ENCODE measurements around the gene RASAL2. TPM values are rescaled to one million over a fixed set of nuclear protein-coding genes. Genes with fewer than 3 reads are reported as not detected.

Gene RASAL2
- total and polyA plus RNA-seq, 2 of the 13 experiments (the other 11 are each of a cell fraction or from before 2014, with no cell fraction given) = 5.4 to 5.9 TPM

DNA sequence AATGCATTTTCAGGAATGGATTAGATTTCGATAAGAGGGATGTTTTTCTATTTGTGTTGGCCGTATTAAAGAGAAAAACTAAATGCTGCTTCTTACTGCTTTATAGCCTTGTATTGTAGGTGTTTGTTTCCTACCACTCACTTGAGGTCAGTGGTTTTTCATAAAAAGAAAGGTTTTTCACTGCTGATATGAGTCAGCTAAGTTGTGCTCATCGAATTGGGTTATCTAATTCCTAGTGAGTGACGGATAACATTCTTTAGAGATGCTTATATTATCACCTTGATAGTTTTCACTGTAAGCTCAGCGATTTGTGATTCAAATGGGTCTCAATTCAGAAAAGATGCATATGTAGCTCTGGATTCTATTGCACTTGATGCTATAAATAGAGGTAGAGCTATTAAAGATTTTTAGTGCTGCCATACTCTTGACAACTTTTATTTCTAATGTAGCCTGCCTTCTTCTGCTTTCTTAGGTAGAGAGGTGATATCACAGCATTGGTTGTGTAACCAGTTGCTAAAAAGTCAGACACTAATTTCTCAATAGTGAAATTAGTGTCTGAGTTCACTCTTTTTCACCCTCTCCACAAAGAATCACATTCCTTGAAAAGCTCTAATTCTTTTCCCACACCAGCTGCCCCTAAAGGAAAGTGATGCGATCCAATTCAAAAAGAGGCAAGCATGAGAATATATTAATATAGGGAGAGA is 180.0 kb downstream of the RASAL2 start:
- H3K4me3 ChIP-seq (replicated peaks in 1 of 3; ENCODE audit: insufficient read depth in 1 of 3, low read depth in 2 of 3, low read length in 3 of 3) = no peak overlapping the region
- intact Hi-C loops (cut with micrococcal nuclease; ENCODE audit: unreplicated experiment) = no loop called here
- H3K9ac ChIP-seq (ENCODE audit: insufficient read depth, low read depth, low read length) = no peak overlapping the region
- no peaks in the 10 kb centered on the region for H4K20me1 ChIP-seq (ENCODE audit: insufficient read depth, low read length)
- H2AFZ ChIP-seq (ENCODE audit: low read length) = no peak overlapping the region
- TF ChIP-seq TBX2 (CRISPR knock-in tag; IDR thresholded peaks at IDR 0.05; ENCODE audit: borderline replicate concordance) (no peak), NBN (conservative IDR thresholded peaks at IDR 0.05) (no peak), FOXK1 (CRISPR knock-in tag; IDR thresholded peaks at IDR 0.05; ENCODE audit: borderline replicate concordance, low read depth) (no peak), TEAD3 (CRISPR knock-in tag; optimal IDR thresholded peaks at IDR 0.05; ENCODE audit: borderline replicate concordance) (no peak), ETV5 (CRISPR knock-in tag; IDR thresholded peaks at IDR 0.05; ENCODE audit: borderline replicate concordance) (no peak), ZNF772 (CRISPR knock-in tag; IDR thresholded peaks at IDR 0.05) (no peak), ZNF160 (CRISPR knock-in tag; IDR thresholded peaks at IDR 0.05) (no peak)
- TF ChIP-seq, protein P1, sequence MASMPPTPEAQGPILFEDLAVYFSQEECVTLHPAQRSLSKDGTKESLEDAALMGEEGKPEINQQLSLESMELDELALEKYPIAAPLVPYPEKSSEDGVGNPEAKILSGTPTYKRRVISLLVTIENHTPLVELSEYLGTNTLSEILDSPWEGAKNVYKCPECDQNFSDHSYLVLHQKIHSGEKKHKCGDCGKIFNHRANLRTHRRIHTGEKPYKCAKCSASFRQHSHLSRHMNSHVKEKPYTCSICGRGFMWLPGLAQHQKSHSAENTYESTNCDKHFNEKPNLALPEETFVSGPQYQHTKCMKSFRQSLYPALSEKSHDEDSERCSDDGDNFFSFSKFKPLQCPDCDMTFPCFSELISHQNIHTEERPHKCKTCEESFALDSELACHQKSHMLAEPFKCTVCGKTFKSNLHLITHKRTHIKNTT (CRISPR knock-in tag; IDR thresholded peaks at IDR 0.05) = no peak
- H3K36me3 ChIP-seq (replicated peaks in 1 of 2; ENCODE audit: control insufficient read depth in 1 of 2, insufficient read depth in 2 of 2, low read length in 2 of 2) = no peaks in the 10 kb centered on the region
- CTCF ChIA-PET (ENCODE audit: low intra/inter-chr PET ratio, low total read pairs) = no interaction called here
- H3K79me2 ChIP-seq (ENCODE audit: insufficient read depth, low read length) = no peaks in the 10 kb centered on the region
- DNase-seq (ENCODE audit: low spot score) (no peak), FAIRE-seq (no peak), ATAC-seq (no peak)
- in situ Hi-C loops (cut with HindIII; ENCODE audit: extremely low pct_ligation_motif_present, low pct_unique_long_range_greater_than_20kb) = no loop called here
- H3K9me3 ChIP-seq (ENCODE audit: low read length) = no peaks in the 10 kb centered on the region
- POLR2A ChIA-PET = no interaction called here
- H3K4me2 ChIP-seq (ENCODE audit: low read depth, low read length) = no peak overlapping the region
- H3K27me3 ChIP-seq (ENCODE audit: control insufficient read depth in 1 of 2, insufficient read depth in 2 of 2, low read length in 2 of 2) = no peaks in the 10 kb centered on the region
- no TSS peak for BruUV-seq (replicated peaks)
- WGBS (ENCODE audit: low lambda C conversion rate) = 89% methylated on average over 6 of the region's 6 CpGs
- no peak overlapping the region for H3K27ac ChIP-seq (ENCODE audit: extremely low read length, insufficient read depth, low read length)
- H3K4me1 ChIP-seq (ENCODE audit: insufficient read depth, low read length) = peaks cover 9% of the 10 kb centered on the region; the same call in 1 of the 2 replicates

DNA sequence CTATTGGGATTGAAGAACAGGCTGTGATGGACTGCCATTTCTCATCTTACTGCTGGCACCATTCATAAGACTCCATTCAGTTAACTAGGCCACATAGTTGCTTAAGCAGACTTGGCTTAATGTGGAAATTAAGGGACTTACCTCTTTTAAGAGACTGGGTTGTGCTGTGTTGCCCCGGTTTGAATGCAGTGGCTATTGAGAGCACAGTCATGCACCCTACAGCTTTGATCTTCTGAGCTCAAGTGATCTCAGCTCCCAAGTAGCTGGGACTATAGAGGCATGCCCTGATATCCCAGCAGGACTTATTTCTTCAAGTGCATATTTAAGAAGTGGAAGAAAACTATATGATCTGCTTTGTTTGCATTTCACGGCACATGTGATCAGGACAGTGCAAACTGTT is 181.1 kb downstream of the RASAL2 start:
- ChIA-PET POLR2A (no interaction called here), CTCF (ENCODE audit: low intra/inter-chr PET ratio, low total read pairs) (no interaction called here)
- no peaks in the 10 kb centered on the region for H3K27me3 ChIP-seq (ENCODE audit: control insufficient read depth in 1 of 2, insufficient read depth in 2 of 2, low read length in 2 of 2)
- no peak overlapping the region for H2AFZ ChIP-seq (ENCODE audit: low read length)
- H3K9me3 ChIP-seq (ENCODE audit: low read length) = no peaks in the 10 kb centered on the region
- FAIRE-seq (no peak), DNase-seq (ENCODE audit: low spot score) (no peak), ATAC-seq (no peak)
- in situ Hi-C loops (cut with HindIII; ENCODE audit: extremely low pct_ligation_motif_present, low pct_unique_long_range_greater_than_20kb) = no loop called here
- BruUV-seq (replicated peaks) = no TSS peak
- H4K20me1 ChIP-seq (ENCODE audit: insufficient read depth, low read length) = no peaks in the 10 kb centered on the region
- intact Hi-C loops (cut with micrococcal nuclease; ENCODE audit: unreplicated experiment) = no loop called here
- H3K4me3 ChIP-seq (replicated peaks in 1 of 3; ENCODE audit: insufficient read depth in 1 of 3, low read depth in 2 of 3, low read length in 3 of 3) = no peak overlapping the region
- no peak overlapping the region for H3K27ac ChIP-seq (ENCODE audit: extremely low read length, insufficient read depth, low read length)
- H3K79me2 ChIP-seq (ENCODE audit: insufficient read depth, low read length) = no peaks in the 10 kb centered on the region
- H3K4me1 ChIP-seq (ENCODE audit: insufficient read depth, low read length) = peaks cover 9% of the 10 kb centered on the region; the same call in 1 of the 2 replicates
- 88% methylated on average over 2 of the region's 2 CpGs for WGBS (ENCODE audit: low lambda C conversion rate)
- H3K4me2 ChIP-seq (ENCODE audit: low read depth, low read length) = no peak overlapping the region
- no peaks in the 10 kb centered on the region for H3K36me3 ChIP-seq (replicated peaks in 1 of 2; ENCODE audit: control insufficient read depth in 1 of 2, insufficient read depth in 2 of 2, low read length in 2 of 2)
- H3K9ac ChIP-seq (ENCODE audit: insufficient read depth, low read depth, low read length) = no peak overlapping the region
- no peak for TF ChIP-seq FOXK1 (CRISPR knock-in tag; IDR thresholded peaks at IDR 0.05; ENCODE audit: borderline replicate concordance, low read depth)
- TF ChIP-seq ZBTB38 (CRISPR knock-in tag; IDR thresholded peaks at IDR 0.05) = no peak
- no peak for TF ChIP-seq ZNF3 (CRISPR knock-in tag; IDR thresholded peaks at IDR 0.05)
- TF ChIP-seq, protein P2, sequence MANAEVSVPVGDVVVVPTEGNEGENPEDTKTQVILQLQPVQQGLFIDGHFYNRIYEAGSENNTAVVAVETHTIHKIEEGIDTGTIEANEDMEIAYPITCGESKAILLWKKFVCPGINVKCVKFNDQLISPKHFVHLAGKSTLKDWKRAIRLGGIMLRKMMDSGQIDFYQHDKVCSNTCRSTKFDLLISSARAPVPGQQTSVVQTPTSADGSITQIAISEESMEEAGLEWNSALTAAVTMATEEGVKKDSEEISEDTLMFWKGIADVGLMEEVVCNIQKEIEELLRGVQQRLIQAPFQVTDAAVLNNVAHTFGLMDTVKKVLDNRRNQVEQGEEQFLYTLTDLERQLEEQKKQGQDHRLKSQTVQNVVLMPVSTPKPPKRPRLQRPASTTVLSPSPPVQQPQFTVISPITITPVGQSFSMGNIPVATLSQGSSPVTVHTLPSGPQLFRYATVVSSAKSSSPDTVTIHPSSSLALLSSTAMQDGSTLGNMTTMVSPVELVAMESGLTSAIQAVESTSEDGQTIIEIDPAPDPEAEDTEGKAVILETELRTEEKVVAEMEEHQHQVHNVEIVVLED (CRISPR knock-in tag; IDR thresholded peaks at IDR 0.05; ENCODE audit: borderline replicate concordance) = no peak
- TF ChIP-seq ZSCAN20 (CRISPR knock-in tag; IDR thresholded peaks at IDR 0.05; ENCODE audit: borderline replicate concordance) = no peak
- TF ChIP-seq NFKB2 (CRISPR knock-in tag; IDR thresholded peaks at IDR 0.05; ENCODE audit: borderline replicate concordance) = no peak
- TF ChIP-seq, protein P3, sequence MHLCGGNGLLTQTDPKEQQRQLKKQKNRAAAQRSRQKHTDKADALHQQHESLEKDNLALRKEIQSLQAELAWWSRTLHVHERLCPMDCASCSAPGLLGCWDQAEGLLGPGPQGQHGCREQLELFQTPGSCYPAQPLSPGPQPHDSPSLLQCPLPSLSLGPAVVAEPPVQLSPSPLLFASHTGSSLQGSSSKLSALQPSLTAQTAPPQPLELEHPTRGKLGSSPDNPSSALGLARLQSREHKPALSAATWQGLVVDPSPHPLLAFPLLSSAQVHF (CRISPR knock-in tag; IDR thresholded peaks at IDR 0.05) = no peak
- no peak for TF ChIP-seq ZNF776 (CRISPR knock-in tag; IDR thresholded peaks at IDR 0.05)
- TF ChIP-seq FOXC1 (CRISPR knock-in tag; IDR thresholded peaks at IDR 0.05; ENCODE audit: borderline replicate concordance) = no peak

Data from HepG2 (cell line).